HG03045 (cell line): ENCODE measurements around the gene CCNF.
A peak's percentile ranks its signal among the peaks of the same experiment; 100 is the strongest.

Source experiments
- ATAC-seq: cut with Tn5 transposase; IDR thresholded peaks from one replicate; pipeline ENCODE4 v1.9.1; 2021; ENCODE audit warnings: mild to moderate bottlenecking, moderate library complexity; ENCODE audit not compliant: unreplicated experiment

Gene CCNF

DNA sequence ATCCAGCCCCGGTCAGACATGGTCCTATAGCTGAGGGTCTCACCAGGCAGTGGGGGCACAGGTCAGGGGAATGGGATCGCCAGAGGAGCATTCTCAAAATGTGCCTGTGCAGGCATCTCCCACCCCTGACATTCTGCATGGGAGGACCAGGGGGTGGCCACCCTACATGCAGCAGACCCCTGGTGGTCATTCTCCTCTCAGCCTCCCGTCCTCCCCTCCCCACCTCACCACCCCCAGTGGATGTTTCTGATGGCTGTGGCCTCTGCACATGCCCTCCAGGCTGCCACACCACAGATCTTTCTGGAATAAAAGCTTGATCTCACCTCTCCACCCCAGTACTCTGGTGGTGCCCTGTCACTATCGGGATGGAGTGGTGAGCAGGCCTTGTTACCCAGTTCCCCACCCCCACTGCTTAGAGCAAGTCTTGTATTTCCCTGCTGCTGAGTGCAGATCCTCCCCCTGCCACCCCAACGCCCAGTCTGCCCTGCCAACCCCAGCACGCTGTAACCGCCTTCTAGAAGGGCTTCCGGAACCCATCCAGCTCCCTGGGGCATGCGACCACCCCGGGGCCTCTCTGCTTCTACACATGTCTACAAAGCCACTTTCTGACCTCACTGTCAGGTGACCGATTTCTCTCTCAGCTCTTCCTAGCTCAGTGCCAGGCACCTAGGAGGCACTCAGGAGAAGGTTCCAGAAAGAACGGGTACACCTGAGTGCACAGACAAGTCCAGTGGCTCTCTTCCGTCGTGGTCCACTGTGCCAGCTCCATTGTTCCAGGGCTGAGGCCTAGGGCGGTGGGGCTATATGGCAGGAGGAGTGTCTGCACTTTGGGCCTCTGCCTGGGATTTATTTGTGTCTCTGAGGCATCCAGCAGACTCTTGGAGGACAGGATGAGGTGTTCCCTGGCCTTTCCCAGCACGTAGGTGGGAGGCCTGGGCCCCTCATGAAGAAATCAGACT, 55.0 kb downstream of the CCNF start:
- ATAC-seq = no peak

DNA sequence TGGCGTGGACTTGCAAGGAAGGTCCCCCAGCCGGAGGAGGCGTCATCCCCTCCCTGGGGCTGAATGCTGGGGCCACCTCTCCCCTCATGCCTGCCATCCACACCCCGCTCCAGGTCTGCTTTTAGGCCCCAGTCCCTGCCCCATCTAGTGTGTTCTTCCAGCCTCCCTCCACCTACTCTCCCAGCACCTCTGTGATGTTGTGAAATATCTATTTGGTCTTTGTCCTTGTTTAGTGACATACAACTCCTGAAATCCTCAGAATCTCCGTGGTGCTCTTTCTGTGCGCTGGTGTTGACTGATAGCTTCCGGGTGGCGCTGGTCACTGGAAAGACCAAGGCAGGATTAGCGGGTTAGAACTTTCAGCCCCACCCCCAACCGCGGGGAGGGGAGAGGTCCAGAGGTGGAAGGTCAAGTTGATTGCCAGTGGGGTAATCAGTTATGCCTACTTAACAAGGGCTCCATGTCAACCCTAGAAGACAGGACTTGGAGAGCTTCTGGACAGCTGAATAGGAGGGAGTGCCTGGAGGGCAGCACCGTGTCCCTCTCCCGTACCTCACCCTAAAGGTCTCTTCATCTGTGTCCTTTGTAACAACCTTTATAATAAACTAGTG, 55.8 kb downstream of the CCNF start:
- no peak for ATAC-seq

DNA sequence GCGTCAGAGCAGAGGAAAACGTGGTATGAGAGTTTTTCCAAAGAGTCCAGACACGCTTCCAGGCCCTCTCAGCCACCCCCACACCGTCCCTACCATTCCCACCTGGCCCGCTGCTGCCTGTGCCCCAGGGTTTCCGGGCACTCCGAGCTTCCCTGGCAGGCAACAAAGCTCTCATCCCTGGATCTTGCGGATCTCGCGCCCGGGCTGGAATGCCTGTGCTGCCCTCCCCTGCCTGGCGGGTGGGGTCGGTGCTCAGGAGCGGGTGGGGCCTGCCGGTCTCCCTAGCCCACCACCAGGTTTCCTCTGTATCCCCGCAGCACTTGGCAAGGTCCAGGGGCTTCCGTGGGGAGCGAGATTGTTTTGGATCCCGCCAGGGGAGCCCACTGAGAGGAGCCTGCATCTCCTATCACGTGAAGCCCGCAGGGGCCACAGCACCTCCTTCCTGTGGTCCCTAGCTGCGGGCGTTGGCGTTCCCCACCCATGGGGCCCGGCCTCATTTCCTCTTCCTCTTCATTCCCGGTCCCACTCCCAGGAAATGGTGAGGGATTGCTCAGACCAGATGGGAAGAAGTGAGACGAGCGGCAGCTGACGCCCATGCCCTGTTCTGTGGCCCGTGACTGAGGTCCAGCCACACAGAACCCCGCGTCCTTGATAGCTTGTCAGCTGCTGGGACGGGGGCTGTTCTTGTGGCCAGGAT, 56.7 kb downstream of the CCNF start:
- no peak for ATAC-seq

DNA sequence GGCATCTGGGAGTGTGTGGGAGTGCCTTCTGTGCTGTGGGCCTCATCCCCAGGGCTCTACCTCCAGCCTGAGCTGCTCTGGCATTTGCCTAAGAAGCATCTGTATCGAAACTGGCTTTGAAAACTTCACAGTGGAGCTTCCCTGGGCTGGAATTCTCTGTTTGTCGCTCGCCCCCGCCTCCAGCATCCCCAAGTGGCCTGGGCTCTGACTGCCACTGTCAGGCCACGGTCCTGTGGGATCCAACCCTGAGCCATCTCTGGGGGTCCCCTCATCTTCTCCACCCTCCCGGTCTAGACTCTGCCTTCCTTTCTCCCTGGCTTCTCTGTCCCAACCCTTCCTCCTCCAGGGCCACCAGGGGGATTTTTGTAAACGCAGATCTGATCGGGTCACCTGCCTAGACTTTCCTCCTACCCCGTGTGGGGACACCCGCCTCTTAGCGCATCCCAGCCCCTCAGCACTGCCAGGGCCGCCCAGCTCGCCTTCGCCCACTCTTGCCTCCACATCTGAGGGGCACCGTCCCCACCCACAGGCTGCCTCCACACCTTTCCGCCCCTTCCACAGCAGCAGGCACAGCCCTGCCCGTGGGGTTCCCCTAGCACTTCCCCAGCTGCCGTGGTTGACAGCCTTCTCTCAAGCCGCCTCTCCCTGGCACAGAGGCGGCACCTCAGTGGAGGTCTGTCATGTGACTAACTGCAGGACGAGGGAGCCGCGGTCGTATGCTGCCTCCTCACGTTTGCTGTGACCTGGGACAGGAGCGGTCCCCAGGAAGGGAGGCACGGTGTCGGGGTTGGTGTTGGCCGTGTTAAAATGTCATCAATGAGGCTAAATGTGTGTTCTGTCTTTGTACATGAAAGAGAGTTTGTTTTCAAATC, 57.6 kb downstream of the CCNF start:
- ATAC-seq = peak; percentile 61

DNA sequence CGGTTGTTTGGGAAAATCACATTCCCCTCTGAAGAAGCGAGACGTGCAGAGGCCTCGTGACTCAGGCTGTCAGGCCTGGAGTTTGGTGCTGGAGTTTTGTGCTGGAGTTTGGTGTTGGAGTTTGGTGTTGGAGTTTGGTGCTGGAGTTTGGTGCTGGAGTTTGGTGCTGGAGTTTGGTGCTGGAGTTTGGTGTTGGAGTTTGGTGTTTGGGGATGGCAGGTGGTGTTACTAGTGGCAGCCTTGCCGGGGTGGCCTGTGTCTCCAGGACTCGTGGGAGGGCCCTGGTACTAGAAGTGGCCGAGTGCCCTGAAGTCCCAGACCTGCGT, 58.2 kb downstream of the CCNF start:
- ATAC-seq = no peak

DNA sequence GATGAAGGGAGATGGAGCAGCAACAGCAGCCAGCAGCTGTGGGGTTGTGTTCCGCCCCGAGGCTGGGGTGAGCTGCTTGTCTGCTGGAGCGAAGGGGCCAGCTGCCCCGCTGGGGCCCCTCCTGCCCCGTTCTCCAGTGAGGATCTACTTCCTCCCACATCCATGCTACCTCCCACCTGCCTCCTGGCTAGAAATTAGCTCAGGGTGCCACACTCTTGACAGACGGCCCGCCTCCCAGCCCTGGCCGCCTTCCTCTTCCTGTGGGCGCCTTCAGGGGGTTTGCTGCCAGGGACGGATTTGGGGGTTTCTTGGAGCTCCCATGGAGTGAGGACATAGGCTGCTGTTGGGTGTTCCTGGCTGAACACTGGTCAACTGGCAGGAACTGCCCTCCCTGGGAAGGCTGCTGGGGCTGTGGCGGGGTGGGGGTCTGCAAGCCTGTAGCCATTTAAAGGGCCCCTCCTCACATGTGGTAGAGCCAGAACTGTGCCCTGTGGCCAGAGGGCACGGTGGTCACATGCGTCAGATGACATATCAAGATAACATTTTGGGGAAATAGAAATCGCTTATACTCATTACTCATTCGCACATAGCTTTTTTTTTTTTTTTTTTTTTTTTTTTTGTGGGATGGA, 58.8 kb downstream of the CCNF start:
- ATAC-seq = no peak

DNA sequence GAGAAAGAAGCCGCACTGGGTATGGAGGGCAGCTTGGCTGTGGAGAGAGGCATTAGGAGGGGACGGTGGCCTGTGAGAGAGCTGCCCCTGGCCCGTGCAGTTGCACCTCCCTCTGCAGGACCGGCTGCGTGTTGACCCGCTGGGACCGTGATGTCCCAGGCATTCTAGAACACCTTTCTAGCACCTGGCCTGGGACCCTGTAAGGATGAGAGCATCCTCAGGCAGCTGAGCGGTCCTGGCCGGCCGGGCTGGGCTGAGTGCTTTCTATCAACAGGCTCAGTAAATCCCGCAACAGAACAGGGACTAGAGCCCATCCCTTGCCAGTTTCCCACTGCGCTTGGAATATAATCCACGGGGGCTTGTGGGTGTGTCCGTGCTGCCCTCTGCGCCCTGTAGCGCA, 60.3 kb downstream of the CCNF start:
- no peak for ATAC-seq

DNA sequence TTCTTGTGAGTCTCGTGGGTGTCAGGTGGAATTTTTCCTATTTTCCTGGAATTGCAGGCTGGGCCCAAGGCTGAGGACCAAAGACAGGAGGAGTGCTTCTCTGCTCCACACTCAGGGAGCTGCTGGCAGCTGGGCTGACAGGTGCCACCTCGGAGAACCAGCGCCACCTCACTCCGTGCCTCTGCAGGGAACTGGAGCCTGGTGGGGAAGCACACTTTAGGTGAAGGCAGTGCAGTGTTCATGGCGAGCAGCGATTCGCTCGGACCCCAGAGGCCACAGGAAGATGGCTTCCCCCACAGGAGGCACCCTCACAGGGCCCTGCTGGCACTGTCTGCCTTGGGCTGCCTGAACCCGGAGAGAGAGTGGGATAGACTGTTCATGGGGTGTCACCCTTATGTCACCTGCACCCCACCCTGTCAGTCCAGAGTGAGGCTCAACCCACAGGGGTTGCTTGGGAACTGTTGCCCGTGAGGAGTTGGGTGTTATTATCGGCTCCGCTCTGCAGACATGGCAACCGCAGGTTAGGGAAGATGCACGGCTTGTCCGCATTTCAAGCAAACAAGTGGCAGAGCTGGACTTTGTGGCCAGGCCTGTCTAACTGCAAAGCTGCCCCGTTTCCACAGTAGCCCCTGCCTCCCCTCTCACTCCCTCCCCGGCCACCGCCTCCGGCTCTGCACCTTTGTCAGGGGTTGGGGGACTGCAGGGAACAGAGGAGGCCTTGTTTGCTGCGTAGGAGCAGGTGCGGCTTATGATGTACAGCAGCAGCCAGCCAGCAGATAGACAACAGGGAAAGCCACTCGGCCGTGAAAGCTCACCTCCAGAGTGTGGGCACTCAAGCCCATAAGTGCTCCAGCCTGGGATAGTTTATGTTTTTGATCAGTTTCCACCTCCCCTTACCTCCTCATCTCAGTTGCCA, 61.2 kb downstream of the CCNF start:
- no peak for ATAC-seq

DNA sequence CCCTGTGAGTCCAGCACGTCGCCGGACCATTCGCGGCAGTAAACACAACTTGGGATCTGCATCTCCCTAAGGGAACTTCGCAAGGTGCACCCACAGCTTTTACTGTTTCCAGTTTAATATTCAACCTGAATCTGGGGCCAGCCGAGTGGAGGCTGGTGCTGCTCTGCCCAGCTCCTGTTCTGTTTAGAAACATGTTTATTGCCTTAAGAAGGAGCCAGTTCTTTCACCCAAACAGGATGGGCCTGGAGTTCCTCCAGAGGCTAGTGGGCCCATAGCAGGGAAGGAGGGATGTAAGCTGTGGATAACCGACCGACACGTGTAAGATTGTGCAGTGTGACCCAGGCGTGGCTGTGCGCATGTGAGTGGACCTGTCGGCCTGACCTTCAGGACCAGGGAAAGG, 63.0 kb downstream of the CCNF start:
- ATAC-seq = no peak

DNA sequence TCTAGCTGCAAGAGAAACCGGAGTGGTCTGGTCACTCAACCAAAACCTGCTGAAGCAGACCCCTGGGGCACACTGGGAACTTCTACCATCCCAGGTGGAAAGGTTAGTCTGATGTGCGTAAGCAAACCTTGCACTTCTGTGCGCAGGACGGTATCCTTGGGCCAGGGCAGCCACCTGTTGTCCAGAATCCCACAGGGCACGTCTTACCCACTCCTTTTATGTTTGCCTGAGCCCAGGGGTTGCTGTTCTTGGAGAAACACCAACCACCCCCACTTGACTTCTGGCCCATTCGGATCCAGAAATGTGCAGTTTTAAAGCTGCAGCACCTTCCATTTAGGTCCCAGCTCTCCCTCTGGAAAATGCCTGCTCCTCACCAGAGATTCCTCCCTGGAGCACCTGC, 64.4 kb downstream of the CCNF start:
- ATAC-seq = no peak

DNA sequence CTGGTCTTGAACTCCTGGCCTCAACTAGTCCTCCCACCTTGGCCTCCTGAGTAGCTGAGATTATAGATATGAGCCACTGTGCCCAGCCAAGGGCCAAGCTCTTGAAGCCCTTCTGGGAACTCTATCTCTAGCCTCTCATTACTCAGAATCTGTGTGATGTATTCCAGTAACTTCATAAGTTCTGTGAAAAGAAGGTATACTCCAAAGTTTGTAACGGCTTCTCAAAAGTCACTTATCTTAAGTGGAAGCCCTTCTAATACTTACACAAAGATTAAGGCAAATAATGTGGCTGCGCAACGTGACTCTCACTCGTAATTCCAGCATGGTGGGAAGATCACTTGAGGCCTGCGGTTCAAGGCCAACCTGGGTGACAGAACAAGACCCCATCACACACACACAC, 65.4 kb downstream of the CCNF start:
- no peak for ATAC-seq

DNA sequence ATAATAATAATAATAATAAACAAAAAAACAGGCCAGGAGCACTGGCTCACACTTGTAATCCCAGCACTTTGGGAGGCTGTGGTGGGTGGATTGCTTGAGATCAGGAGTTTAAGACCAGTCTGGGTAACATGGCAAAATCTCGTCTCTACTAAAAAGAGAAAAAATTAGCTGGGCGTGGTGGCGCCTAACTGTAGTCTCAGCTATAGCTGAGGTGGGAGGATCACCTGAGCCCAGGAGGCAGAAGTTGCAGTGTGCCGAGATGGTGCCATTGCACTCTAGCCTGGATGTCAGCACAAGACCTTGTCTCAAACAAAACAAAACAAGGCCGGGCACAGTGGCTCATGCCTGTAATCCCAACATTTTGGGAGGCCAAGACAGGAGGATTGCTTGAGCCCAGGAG, 65.8 kb downstream of the CCNF start:
- ATAC-seq = no peak

DNA sequence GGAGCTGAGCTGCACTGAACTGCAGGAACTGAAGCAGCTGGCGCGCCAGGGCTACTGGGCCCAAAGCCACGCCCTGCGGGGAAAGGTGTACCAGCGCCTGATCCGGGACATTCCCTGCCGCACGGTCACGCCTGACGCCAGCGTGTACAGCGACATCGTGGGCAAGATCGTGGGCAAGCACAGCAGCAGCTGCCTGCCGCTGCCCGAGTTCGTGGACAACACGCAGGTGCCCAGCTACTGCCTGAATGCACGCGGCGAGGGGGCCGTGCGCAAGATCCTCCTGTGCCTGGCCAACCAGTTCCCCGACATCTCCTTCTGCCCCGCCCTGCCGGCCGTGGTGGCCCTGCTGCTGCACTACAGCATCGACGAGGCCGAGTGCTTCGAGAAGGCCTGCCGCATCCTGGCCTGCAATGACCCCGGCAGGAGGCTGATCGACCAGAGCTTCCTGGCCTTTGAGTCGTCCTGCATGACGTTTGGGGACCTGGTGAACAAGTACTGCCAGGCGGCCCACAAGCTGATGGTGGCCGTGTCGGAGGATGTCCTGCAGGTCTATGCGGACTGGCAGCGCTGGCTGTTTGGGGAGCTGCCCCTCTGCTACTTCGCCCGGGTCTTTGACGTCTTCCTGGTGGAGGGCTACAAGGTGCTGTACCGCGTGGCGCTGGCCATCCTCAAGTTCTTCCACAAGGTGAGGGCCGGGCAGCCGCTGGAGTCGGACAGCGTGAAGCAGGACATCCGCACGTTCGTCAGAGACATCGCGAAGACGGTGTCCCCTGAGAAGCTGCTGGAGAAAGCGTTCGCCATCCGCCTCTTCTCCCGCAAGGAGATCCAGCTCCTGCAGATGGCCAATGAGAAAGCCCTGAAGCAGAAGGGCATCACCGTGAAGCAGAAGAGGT, 67.2 kb downstream of the CCNF start:
- no peak for ATAC-seq

DNA sequence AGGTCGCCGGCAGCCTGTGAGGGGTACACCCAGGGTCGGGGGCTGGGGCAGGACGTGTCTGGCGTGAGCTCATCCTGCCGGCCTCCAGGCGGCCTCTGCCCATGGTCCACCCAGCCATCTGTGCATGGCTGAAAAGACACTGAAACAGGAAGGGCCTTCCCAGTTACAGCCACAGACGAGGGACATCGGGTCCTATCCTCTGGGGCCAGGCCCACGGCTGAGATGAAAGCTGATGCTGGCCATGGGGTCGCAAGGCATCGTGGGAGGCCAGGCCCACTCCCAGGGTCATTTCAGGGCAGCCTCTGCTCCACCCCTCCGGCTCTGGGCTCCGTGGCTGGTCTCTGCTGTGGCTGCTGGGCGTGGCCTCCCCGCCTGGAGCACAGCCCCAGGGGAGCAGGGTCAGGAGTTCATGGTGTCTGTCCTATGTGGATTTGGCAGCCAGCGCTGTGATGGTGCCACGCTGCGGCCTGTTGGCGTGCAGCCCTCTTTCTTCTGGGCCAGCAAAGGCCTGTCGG, 67.9 kb downstream of the CCNF start:
- no peak for ATAC-seq

DNA sequence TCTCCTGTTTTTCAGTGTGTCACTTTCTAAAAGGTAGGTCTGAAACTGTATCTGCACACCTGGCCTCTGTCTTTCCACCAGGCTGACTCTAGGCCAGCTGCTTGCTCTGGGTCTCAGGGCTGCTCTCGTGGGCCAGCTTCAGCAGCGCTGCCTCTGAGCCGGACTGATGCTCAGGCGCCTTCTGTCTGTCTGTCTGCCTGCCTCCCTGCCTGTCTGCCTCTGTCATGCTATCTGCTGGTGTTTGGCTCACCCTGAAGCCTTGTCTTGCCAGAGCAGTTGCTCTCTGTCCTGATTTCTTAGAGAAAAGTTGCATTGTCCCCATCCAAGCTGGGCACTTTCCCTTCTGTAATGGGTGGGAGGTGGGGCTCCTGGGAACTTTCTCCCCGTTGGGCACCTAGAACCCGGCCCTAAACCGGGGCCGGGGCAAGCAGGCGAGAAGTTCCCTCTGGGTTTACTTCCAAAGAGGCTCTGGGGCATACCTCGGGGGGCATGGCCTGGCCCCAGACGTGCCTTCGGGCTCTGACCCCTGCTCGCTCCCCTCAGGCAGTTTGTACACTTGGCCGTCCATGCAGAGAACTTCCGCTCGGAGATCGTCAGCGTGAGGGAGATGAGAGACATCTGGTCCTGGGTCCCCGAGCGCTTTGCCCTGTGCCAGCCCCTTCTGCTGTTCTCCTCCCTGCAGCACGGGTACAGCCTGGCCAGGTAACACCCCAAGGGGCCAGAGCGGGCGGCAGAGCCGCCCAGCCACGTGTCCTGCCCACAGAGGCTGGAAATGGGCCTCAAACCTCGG, 68.6 kb downstream of the CCNF start:
- ATAC-seq = no peak

DNA sequence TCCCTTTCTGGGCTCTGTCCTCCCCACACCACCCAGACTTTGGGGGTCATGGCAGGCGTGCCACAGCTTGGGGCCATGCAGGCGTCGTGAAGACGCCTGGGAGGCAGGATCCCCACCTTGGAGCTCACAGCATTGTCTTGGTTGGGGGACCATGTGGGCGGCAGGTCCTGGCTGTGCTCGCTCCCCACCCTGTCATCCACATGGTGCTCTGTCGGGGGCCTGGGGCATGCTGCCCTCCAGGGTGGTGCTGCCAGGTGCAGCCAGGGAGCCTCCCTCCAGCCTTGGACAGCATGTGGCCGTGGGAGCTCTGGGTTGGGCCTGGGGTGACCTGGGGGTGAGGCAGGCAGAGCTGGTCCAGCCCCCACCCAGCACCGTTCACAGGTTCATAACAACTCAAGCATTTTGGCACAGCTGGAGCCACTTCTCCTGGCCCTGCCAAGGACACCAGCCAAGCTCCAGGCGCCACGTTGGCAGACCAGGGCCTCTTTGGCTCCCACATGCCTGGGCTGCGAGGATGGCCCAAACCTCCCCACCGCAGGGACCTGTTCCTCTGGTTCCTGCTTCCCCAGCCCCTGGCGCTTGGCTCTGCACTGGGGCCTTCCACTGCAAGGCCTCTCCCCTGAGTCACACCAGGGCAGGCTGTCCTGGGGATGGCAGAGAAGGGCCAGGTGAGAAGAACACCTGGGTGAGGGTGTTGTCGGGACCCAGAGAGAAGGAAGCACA, 69.4 kb downstream of the CCNF start:
- no peak for ATAC-seq

DNA sequence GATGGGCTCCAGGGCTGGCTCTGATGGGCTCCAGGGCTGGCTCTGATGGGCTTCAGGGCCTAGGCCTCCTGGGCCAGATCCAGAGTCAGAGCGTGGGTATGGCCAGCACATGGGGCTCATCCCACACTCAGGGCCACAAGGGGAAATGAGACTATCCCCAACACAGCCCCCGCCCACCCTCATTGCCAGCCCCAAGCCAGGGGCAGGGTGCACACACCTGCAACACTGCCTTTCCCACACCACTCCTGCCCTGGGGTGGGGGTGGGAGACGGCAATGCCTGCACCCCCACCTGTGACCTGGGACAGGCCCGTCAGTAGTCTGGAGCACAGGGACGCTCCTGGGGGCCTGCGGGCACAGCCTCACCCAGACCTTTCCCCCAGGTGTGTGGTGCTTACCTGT, 70.2 kb downstream of the CCNF start:
- no peak for ATAC-seq
